HepG2 (cell line): ENCODE results near the gene NCOA4. TPM values are rescaled to one million over a fixed set of nuclear protein-coding genes. Genes with fewer than 3 reads are reported as not detected.

ENCODE experiments used
- CC2D1A ChIP-seq: sonication (generic); formaldehyde crosslinking; IDR thresholded peaks from 2 replicates; pipeline ENCODE4 v1.8.1; 2023; ENCODE audit warnings: mild to moderate bottlenecking, missing genetic modification reagents
- GFI1 ChIP-seq: sonication (generic); formaldehyde crosslinking; IDR thresholded peaks from 2 replicates; pipeline ENCODE4 v1.5.0; 2020; ENCODE audit warnings: missing genetic modification reagents, mild to moderate bottlenecking, borderline replicate concordance
- HDAC6 ChIP-seq: fragments of 200-600 bp; sonication (generic); IDR thresholded peaks from 2 replicates; pipeline ENCODE4 v1.7.0; 2017; ENCODE audit warnings: mild to moderate bottlenecking, antibody characterized with exemption, low read length, low read depth
- NFATC3 ChIP-seq: sonication (generic); formaldehyde crosslinking; IDR thresholded peaks from 2 replicates; pipeline ENCODE4 v1.5.1; 2020; ENCODE audit warnings: mild to moderate bottlenecking, missing genetic modification reagents
- PRMT3 ChIP-seq: sonication (generic); formaldehyde crosslinking; IDR thresholded peaks from 2 replicates; pipeline ENCODE4 v1.8.1; 2022; ENCODE audit warnings: low read depth, mild to moderate bottlenecking, moderate library complexity, missing genetic modification reagents, borderline replicate concordance
- SETDB1 ChIP-seq: sonication (generic); formaldehyde crosslinking; IDR thresholded peaks from 2 replicates; pipeline ENCODE4 v1.5.1; 2020; ENCODE audit warnings: missing genetic modification reagents, mild to moderate bottlenecking, borderline replicate concordance
- SMARCC2 ChIP-seq: fragments of 450-650 bp; IDR thresholded peaks from 2 replicates; pipeline ENCODE4 v1.6.1; 2017; ENCODE audit warnings: antibody characterized with exemption, mild to moderate bottlenecking
- ZBTB7B ChIP-seq: sonication (generic); formaldehyde crosslinking; IDR thresholded peaks from 2 replicates; pipeline ENCODE4 v1.4.0; 2020; ENCODE audit warnings: missing genetic modification reagents
- ZNF160 ChIP-seq: sonication (generic); formaldehyde crosslinking; IDR thresholded peaks from 2 replicates; pipeline ENCODE4 v1.8.0; 2022; ENCODE audit warnings: mild to moderate bottlenecking, inconsistent platforms, missing genetic modification reagents
- ZNF282 ChIP-seq: fragments of 450-650 bp; IDR thresholded peaks from 2 replicates; pipeline ENCODE4 v1.6.1; 2018; ENCODE audit not compliant: partially characterized antibody
- ZNF619 ChIP-seq: sonication (generic); formaldehyde crosslinking; IDR thresholded peaks from 2 replicates; pipeline ENCODE4 v1.4.0; 2020; ENCODE audit warnings: mild to moderate bottlenecking, missing genetic modification reagents
- ZNF678 ChIP-seq: sonication (generic); formaldehyde crosslinking; IDR thresholded peaks from 2 replicates; pipeline ENCODE4 v1.4.0; 2020; ENCODE audit warnings: mild to moderate bottlenecking, missing genetic modification reagents
- ZNF7 ChIP-seq: IDR thresholded peaks from 2 replicates; pipeline ENCODE4 v1.6.1; 2016; ENCODE audit warnings: missing biosample characterization, missing genetic modification reagents
- ZNF782 ChIP-seq: sonication (generic); formaldehyde crosslinking; IDR thresholded peaks from 2 replicates; pipeline ENCODE4 v1.4.0; 2020; ENCODE audit warnings: missing genetic modification reagents, mild to moderate bottlenecking, borderline replicate concordance
- polyA plus RNA-seq, 8 experiments: library from polyadenylated mRNA; depleted of rRNA in 3 of 8; stranded (reverse) in 7 of 8; unstranded in 1 of 8; fragments of >200 nt; fragmentation: Illumina TruSeq in 4 of 8; extraction: Trizol in 4 of 8; gene quantifications; 2 replicates each; pipeline versions ENCODE4 v1.2.1 to v1.2.3, GENCODE V29; 2011 to 2016; ENCODE audit warnings: low read depth in 4 of 8, missing spikeins in 1 of 8, mixed read lengths in 1 of 8; ENCODE audit not compliant: insufficient read depth in 1 of 8
- total RNA-seq, 5 experiments: library from RNA; depleted of rRNA; stranded (reverse); fragments of >200 nt; fragmentation: Illumina TruSeq; extraction: Trizol; gene quantifications; 2 replicates each; pipeline ENCODE4 v1.2.3, GENCODE V29; 2016; ENCODE audit warnings: low read depth in 1 of 5
- TF ChIP-seq, protein P1 (sequence below): sonication (generic); formaldehyde crosslinking; conservative IDR thresholded peaks from 2 replicates; pipeline ENCODE4 v1.4.0; 2020; ENCODE audit warnings: missing genetic modification reagents
- TF ChIP-seq, protein P2 (sequence below): sonication (generic); formaldehyde crosslinking; IDR thresholded peaks from 2 replicates; pipeline ENCODE4 v1.5.1; 2020; ENCODE audit warnings: missing genetic modification reagents, mild to moderate bottlenecking, borderline replicate concordance
- TF ChIP-seq, protein P3 (sequence below): sonication (generic); formaldehyde crosslinking; conservative IDR thresholded peaks from 2 replicates; pipeline ENCODE4 v1.4.0; 2020; ENCODE audit warnings: mild to moderate bottlenecking, missing genetic modification reagents, moderate library complexity
- TF ChIP-seq, protein P4 (sequence below): sonication (generic); formaldehyde crosslinking; IDR thresholded peaks from 2 replicates; pipeline ENCODE4 v1.8.0; 2022; ENCODE audit warnings: mild to moderate bottlenecking, missing genetic modification reagents, moderate library complexity
- TF ChIP-seq, protein P5 (sequence below): IDR thresholded peaks from 2 replicates; pipeline ENCODE4 v1.6.1; 2018; ENCODE audit warnings: missing genetic modification reagents, mild to moderate bottlenecking, missing compliant biosample characterization

NCOA4 gene
- total and polyA plus RNA-seq, 2 of the 13 experiments (the other 11 are each of a cell fraction or from before 2014, with no cell fraction given), result 306 to 400 TPM

DNA sequence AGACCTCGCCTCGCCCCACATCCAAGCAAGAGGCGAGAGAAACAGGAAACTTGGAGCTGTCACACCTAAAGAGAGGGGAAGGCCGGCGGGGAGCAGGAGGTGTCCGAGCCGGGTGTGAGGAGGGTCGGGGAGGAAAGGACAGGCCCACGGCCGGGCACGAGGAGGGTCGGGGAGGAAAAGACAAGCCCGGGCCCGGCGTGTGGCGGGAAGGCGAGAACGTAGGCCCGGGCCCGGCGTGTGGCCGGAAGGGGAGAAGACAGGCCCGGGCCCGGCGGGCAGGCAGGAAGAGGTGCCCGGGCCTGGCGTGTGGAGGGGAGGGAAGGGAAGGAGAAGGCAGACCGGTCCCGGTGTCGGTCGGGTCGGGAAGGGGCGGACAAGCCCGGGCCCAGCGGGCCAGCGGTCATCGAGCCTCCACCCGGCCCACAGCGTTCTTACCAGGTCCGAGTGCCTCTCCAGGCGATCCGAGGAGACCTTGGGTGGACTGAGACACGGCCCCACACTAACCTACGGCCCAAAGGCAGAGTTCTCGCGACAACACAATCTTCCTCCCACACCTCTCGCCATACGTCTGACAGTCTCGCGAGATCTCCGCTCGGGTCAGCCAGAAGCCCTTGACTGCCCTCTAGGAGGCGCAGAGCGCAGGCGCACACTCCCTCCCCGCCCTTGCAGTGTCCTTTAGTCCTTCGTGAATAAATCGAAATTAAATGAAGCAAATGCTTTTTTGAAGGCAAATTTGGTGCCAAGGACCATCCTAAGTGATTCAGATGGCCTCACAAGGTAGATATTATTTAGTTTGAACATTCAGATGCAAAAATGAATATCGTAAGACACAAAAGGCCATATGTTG, at the start of gene NCOA4 (continued):
- no peak; the same call in 1 of the 2 replicates for TF ChIP-seq ZNF619 (CRISPR knock-in tag)
- TF ChIP-seq, protein P1, sequence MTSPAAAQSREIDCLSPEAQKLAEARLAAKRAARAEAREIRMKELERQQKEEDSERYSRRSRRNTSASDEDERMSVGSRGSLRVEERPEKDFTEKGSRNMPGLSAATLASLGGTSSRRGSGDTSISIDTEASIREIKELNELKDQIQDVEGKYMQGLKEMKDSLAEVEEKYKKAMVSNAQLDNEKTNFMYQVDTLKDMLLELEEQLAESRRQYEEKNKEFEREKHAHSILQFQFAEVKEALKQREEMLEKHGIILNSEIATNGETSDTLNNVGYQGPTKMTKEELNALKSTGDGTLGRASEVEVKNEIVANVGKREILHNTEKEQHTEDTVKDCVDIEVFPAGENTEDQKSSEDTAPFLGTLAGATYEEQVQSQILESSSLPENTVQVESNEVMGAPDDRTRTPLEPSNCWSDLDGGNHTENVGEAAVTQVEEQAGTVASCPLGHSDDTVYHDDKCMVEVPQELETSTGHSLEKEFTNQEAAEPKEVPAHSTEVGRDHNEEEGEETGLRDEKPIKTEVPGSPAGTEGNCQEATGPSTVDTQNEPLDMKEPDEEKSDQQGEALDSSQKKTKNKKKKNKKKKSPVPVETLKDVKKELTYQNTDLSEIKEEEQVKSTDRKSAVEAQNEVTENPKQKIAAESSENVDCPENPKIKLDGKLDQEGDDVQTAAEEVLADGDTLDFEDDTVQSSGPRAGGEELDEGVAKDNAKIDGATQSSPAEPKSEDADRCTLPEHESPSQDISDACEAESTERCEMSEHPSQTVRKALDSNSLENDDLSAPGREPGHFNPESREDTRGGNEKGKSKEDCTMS (CRISPR knock-in tag), result no peak
- no peak; the same call in 1 of the 2 replicates for TF ChIP-seq ZNF160 (CRISPR knock-in tag)
- TF ChIP-seq, protein P2, sequence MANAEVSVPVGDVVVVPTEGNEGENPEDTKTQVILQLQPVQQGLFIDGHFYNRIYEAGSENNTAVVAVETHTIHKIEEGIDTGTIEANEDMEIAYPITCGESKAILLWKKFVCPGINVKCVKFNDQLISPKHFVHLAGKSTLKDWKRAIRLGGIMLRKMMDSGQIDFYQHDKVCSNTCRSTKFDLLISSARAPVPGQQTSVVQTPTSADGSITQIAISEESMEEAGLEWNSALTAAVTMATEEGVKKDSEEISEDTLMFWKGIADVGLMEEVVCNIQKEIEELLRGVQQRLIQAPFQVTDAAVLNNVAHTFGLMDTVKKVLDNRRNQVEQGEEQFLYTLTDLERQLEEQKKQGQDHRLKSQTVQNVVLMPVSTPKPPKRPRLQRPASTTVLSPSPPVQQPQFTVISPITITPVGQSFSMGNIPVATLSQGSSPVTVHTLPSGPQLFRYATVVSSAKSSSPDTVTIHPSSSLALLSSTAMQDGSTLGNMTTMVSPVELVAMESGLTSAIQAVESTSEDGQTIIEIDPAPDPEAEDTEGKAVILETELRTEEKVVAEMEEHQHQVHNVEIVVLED (CRISPR knock-in tag), result peak; percentile 58; the same call in 1 of the 2 replicates
- 0 out of 2 replicates have a peak, but pooled peaks have one; percentile 46 for TF ChIP-seq ZNF678
- TF ChIP-seq HDAC6, result no peak
- TF ChIP-seq ZNF7, result no peak
- TF ChIP-seq SMARCC2, result no peak
- TF ChIP-seq NFATC3, result no peak
- TF ChIP-seq ZNF782 (CRISPR knock-in tag), result peak; percentile 79; the same call in 1 of the 2 replicates
- no peak for TF ChIP-seq GFI1
- TF ChIP-seq CC2D1A, result no peak
- TF ChIP-seq, protein P3, sequence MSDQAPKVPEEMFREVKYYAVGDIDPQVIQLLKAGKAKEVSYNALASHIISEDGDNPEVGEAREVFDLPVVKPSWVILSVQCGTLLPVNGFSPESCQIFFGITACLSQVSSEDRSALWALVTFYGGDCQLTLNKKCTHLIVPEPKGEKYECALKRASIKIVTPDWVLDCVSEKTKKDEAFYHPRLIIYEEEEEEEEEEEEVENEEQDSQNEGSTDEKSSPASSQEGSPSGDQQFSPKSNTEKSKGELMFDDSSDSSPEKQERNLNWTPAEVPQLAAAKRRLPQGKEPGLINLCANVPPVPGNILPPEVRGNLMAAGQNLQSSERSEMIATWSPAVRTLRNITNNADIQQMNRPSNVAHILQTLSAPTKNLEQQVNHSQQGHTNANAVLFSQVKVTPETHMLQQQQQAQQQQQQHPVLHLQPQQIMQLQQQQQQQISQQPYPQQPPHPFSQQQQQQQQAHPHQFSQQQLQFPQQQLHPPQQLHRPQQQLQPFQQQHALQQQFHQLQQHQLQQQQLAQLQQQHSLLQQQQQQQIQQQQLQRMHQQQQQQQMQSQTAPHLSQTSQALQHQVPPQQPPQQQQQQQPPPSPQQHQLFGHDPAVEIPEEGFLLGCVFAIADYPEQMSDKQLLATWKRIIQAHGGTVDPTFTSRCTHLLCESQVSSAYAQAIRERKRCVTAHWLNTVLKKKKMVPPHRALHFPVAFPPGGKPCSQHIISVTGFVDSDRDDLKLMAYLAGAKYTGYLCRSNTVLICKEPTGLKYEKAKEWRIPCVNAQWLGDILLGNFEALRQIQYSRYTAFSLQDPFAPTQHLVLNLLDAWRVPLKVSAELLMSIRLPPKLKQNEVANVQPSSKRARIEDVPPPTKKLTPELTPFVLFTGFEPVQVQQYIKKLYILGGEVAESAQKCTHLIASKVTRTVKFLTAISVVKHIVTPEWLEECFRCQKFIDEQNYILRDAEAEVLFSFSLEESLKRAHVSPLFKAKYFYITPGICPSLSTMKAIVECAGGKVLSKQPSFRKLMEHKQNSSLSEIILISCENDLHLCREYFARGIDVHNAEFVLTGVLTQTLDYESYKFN (CRISPR knock-in tag), result peak; percentile 28
- TF ChIP-seq, protein P4, sequence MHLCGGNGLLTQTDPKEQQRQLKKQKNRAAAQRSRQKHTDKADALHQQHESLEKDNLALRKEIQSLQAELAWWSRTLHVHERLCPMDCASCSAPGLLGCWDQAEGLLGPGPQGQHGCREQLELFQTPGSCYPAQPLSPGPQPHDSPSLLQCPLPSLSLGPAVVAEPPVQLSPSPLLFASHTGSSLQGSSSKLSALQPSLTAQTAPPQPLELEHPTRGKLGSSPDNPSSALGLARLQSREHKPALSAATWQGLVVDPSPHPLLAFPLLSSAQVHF (CRISPR knock-in tag), result no peak
- TF ChIP-seq ZNF282, result no peak
- TF ChIP-seq, protein P5, sequence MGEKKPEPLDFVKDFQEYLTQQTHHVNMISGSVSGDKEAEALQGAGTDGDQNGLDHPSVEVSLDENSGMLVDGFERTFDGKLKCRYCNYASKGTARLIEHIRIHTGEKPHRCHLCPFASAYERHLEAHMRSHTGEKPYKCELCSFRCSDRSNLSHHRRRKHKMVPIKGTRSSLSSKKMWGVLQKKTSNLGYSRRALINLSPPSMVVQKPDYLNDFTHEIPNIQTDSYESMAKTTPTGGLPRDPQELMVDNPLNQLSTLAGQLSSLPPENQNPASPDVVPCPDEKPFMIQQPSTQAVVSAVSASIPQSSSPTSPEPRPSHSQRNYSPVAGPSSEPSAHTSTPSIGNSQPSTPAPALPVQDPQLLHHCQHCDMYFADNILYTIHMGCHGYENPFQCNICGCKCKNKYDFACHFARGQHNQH (CRISPR knock-in tag), result peak; percentile 60; the same call in 1 of the 2 replicates
- TF ChIP-seq ZBTB7B (CRISPR knock-in tag), result no peak
- TF ChIP-seq PRMT3, result no peak
- no peak for TF ChIP-seq SETDB1 (CRISPR knock-in tag)
